HEK293T (cell line): ENCODE results near the gene PTPN12.
A peak's percentile ranks its signal among the peaks of the same experiment; 100 is the strongest.
"Not testable (repeated sequence)": the region's sequence is repeated elsewhere in the genome, so short reads cannot be mapped to it uniquely, and the experiment has no call there.

Source experiments
- CTCF ChIA-PET: fragments of 350-600 bp; formaldehyde crosslinking; extraction: SDS; loops from one replicate; lab custom pipeline; 2021; ENCODE audit warnings: antibody characterized with exemption, inconsistent platforms; lab: Yijun Ruan, JAX
- POLR2A ChIA-PET: fragments of 350-600 bp; formaldehyde crosslinking; extraction: SDS; loops from one replicate; lab custom pipeline; 2020; ENCODE audit warnings: antibody characterized with exemption, inconsistent platforms; lab: Yijun Ruan, JAX
- DNase-seq: peaks from one replicate; pipeline ENCODE4 v3.0.0; 2012; ENCODE audit warnings: mixed read lengths; ENCODE audit errors: extremely low spot score
- ARNT ChIP-seq: fragments of 450-650 bp; IDR thresholded peaks from 2 replicates; pipeline ENCODE4 v1.6.1; 2017; ENCODE audit warnings: mild to moderate bottlenecking
- BHLHE40 ChIP-seq: fragments of 450-650 bp; IDR thresholded peaks from 2 replicates; pipeline ENCODE4 v1.6.1; 2016; ENCODE audit warnings: mild to moderate bottlenecking, moderate library complexity, borderline replicate concordance
- CTBP1 ChIP-seq: fragments of 450-650 bp; IDR thresholded peaks from 2 replicates; pipeline ENCODE4 v1.6.1; 2016; ENCODE audit warnings: borderline replicate concordance
- ELF4 ChIP-seq: fragments of 450-650 bp; IDR thresholded peaks from 2 replicates; pipeline ENCODE4 v1.6.1; 2017; ENCODE audit warnings: antibody characterized with exemption
- FOXA1 ChIP-seq: fragments of 450-650 bp; IDR thresholded peaks from 2 replicates; pipeline ENCODE4 v1.6.1; 2016; ENCODE audit warnings: mild to moderate bottlenecking
- FOXK2 ChIP-seq: fragments of 450-650 bp; IDR thresholded peaks from 2 replicates; pipeline ENCODE4 v1.6.1; 2016; ENCODE audit warnings: mild to moderate bottlenecking
- FOXM1 ChIP-seq: fragments of 450-650 bp; IDR thresholded peaks from 2 replicates; pipeline ENCODE4 v1.6.1; 2017; ENCODE audit warnings: mild to moderate bottlenecking, borderline replicate concordance
- HDGF ChIP-seq: fragments of 450-650 bp; IDR thresholded peaks from 2 replicates; pipeline ENCODE4 v1.6.1; 2017; ENCODE audit warnings: antibody characterized with exemption, borderline replicate concordance
- L3MBTL2 ChIP-seq: fragments of 450-650 bp; conservative IDR thresholded peaks from 2 replicates; pipeline ENCODE4 v1.6.1; 2016; ENCODE audit warnings: mild to moderate bottlenecking
- LEF1 ChIP-seq: fragments of 450-650 bp; IDR thresholded peaks from 2 replicates; pipeline ENCODE4 v1.6.1; 2017; ENCODE audit warnings: mild to moderate bottlenecking, borderline replicate concordance
- NFRKB ChIP-seq: fragments of 450-650 bp; IDR thresholded peaks from 2 replicates; pipeline ENCODE4 v1.6.1; 2016; ENCODE audit warnings: mild to moderate bottlenecking, moderate library complexity
- PKNOX1 ChIP-seq: fragments of 450-650 bp; IDR thresholded peaks from 2 replicates; pipeline ENCODE4 v1.6.1; 2016
- SP1 ChIP-seq: fragments of 450-650 bp; IDR thresholded peaks from 2 replicates; pipeline ENCODE4 v1.6.1; 2017
- SUZ12 ChIP-seq: fragments of 450-650 bp; IDR thresholded peaks from 2 replicates; pipeline ENCODE4 v1.6.1; 2016; ENCODE audit warnings: mild to moderate bottlenecking
- TARDBP ChIP-seq: fragments of 450-650 bp; IDR thresholded peaks from 2 replicates; pipeline ENCODE4 v1.6.1; 2016
- ZNF384 ChIP-seq: fragments of 450-650 bp; IDR thresholded peaks from 2 replicates; pipeline ENCODE4 v1.6.1; 2016

PTPN12 gene

GRCh38 chr7:77536413-77537135 lies 521 bp upstream of the PTPN12 start:
- TF ChIP-seq LEF1 (no peak), ELF4 (peak; percentile 38), L3MBTL2 (peak; percentile 65)
- POLR2A ChIA-PET: interaction anchor here (0.5 to 2.0 kb wide), 5 partner anchors 8 to 107 kb away, joined by 3 to 9 read pairs (median 3); no protein-coding TSS in a partner anchor
- peak; percentile 98 for DNase-seq
- CTCF ChIA-PET: no interaction called here

- DNase-seq: peak; percentile 24
- TF ChIP-seq LEF1 (no peak), ZNF384 (no peak), TARDBP (no peak), FOXA1 (no peak), L3MBTL2 (no peak), FOXK2 (no peak), HDGF (no peak), ARNT (no peak), ELF4 (no peak), SUZ12 (no peak), FOXM1 (no peak)
- ChIA-PET CTCF (no interaction called here), POLR2A (interaction anchor here (2.0 kb wide), 1 partner anchor 10 kb away, joined by 9 read pairs; no protein-coding TSS in a partner anchor)
These were observed 734 bp downstream of the PTPN12 start for GRCh38 chr7:77537778-77538280.

GRCh38 chr7:77538281-77539212 lies 1.5 kb downstream of the PTPN12 start:
- ChIA-PET CTCF (no interaction called here), POLR2A (no interaction called here)
- DNase-seq: peak; percentile 70
- TF ChIP-seq BHLHE40: no peak
- no peak for TF ChIP-seq ELF4
- TF ChIP-seq SP1: no peak
- no peak for TF ChIP-seq FOXM1
- TF ChIP-seq SUZ12: no peak
- no peak for TF ChIP-seq ARNT
- no peak for TF ChIP-seq HDGF
- no peak for TF ChIP-seq CTBP1
- no peak for TF ChIP-seq LEF1
- no peak for TF ChIP-seq L3MBTL2
- no peak for TF ChIP-seq FOXA1

GRCh38 chr7:77540402-77540822 lies 3.3 kb downstream of the PTPN12 start:
- ChIA-PET POLR2A (no interaction called here), CTCF (interaction anchor here (0.6 kb wide), 2 partner anchors 310 to 1402 kb away, joined by 3 read pairs; no protein-coding TSS in a partner anchor)
- no peak for DNase-seq
- TF ChIP-seq SP1 (no peak), L3MBTL2 (no peak), TARDBP (no peak), PKNOX1 (no peak), CTBP1 (no peak), FOXM1 (no peak), ZNF384 (no peak), NFRKB (no peak), FOXK2 (no peak), FOXA1 (no peak)

- DNase-seq, POLR2A ChIA-PET: not testable (repeated sequence)
- CTCF ChIA-PET: interaction anchor here (0.6 kb wide), 1 partner anchor 1401 kb away, joined by 3 read pairs; no protein-coding TSS in a partner anchor
These were observed 3.9 kb downstream of the PTPN12 start for GRCh38 chr7:77540993-77541392.

- CTCF ChIA-PET: interaction anchor here (0.5 kb wide), 1 partner anchor 40 kb away, joined by 7 read pairs; no protein-coding TSS in a partner anchor
- TF ChIP-seq HDGF: no peak
- TF ChIP-seq PKNOX1: no peak
- no peak for TF ChIP-seq SP1
- TF ChIP-seq TARDBP: no peak
- no peak for TF ChIP-seq SUZ12
- no peak for TF ChIP-seq LEF1
- TF ChIP-seq CTBP1: no peak
- no peak for TF ChIP-seq FOXM1
- no peak for TF ChIP-seq FOXK2
- TF ChIP-seq L3MBTL2: no peak
- no peak for TF ChIP-seq NFRKB
- no peak for TF ChIP-seq ZNF384
- no peak for TF ChIP-seq ARNT
- TF ChIP-seq ELF4: no peak
- no peak for TF ChIP-seq FOXA1
- no peak for TF ChIP-seq BHLHE40
- DNase-seq: no peak
- POLR2A ChIA-PET: no interaction called here
These were observed 5.3 kb downstream of the PTPN12 start for GRCh38 chr7:77542409-77542808.
